ENCODE results near the gene RMI1.
A peak's percentile ranks its signal among the peaks of the same experiment; 100 is the strongest.

The RMI1 gene

GRCh38 chr9:83981126-83981871, 694 bp downstream of the RMI1 start:
- Mint-ChIP-seq H3K4me3 (peak overlapping the region; percentile 95), H3K27me3 (no peaks in the 10 kb centered on the region), H3K9me3 (no peaks in the 10 kb centered on the region), H3K27ac (peak overlapping the region; percentile 99), H3K4me1 (ENCODE audit: low read depth) (peaks cover 47% of the 10 kb centered on the region), H3K36me3 (ENCODE audit: low read depth) (peaks cover 46% of the 10 kb centered on the region)

- H3K4me3 Mint-ChIP-seq, result no peak overlapping the region
- H3K27me3 Mint-ChIP-seq, result no peaks in the 10 kb centered on the region
- H3K4me1 Mint-ChIP-seq (ENCODE audit: low read depth), result peaks cover 41% of the 10 kb centered on the region
- no peak overlapping the region for H3K27ac Mint-ChIP-seq
- no peaks in the 10 kb centered on the region for H3K9me3 Mint-ChIP-seq
- peaks cover 49% of the 10 kb centered on the region for H3K36me3 Mint-ChIP-seq (ENCODE audit: low read depth)
These were observed 5.6 kb downstream of the RMI1 start for GRCh38 chr9:83986195-83986594.

- H3K27me3 Mint-ChIP-seq, result no peaks in the 10 kb centered on the region
- H3K4me1 Mint-ChIP-seq (ENCODE audit: low read depth), result peaks cover 36% of the 10 kb centered on the region
- peak overlapping the region; percentile 23 for H3K4me3 Mint-ChIP-seq
- H3K36me3 Mint-ChIP-seq (ENCODE audit: low read depth), result peaks cover 49% of the 10 kb centered on the region
- H3K27ac Mint-ChIP-seq, result peak overlapping the region; percentile 52
- H3K9me3 Mint-ChIP-seq, result no peaks in the 10 kb centered on the region
These were observed 6.3 kb downstream of the RMI1 start for GRCh38 chr9:83986765-83987401.

DNA sequence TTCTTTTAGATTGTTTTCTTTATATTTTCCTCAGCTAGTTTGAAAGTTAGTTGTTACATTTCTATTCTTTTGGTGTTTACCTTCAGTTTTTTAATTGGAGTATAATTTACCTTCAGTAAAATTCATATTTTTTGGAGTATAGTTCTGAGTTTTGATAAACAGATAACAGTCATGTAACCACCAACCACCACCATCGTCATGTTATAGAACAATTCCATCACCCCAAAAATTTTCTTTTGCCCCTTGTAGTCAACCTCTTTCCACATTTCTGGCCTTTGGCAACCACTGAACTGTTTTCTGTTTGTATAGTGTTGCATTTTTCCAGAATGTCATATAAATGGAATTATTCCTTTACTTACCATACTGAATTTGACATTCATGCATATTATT, 6.8 kb downstream of the RMI1 start:
- H3K27ac Mint-ChIP-seq, result peak overlapping the region; percentile 52
- H3K9me3 Mint-ChIP-seq, result no peaks in the 10 kb centered on the region
- peaks cover 54% of the 10 kb centered on the region for H3K36me3 Mint-ChIP-seq (ENCODE audit: low read depth)
- peak overlapping the region; percentile 23 for H3K4me3 Mint-ChIP-seq
- peaks cover 33% of the 10 kb centered on the region for H3K4me1 Mint-ChIP-seq (ENCODE audit: low read depth)
- H3K27me3 Mint-ChIP-seq, result no peaks in the 10 kb centered on the region

GRCh38 chr9:83988411-83988810, 7.8 kb downstream of the RMI1 start:
- H3K9me3 Mint-ChIP-seq, result no peaks in the 10 kb centered on the region
- peaks cover 23% of the 10 kb centered on the region for H3K4me1 Mint-ChIP-seq (ENCODE audit: low read depth)
- no peak overlapping the region for H3K27ac Mint-ChIP-seq
- H3K36me3 Mint-ChIP-seq (ENCODE audit: low read depth), result peaks cover 54% of the 10 kb centered on the region
- no peaks in the 10 kb centered on the region for H3K27me3 Mint-ChIP-seq
- H3K4me3 Mint-ChIP-seq, result no peak overlapping the region

GRCh38 chr9:83991355-83991754, 10.8 kb downstream of the RMI1 start:
- peaks cover 13% of the 10 kb centered on the region for H3K4me1 Mint-ChIP-seq (ENCODE audit: low read depth)
- H3K36me3 Mint-ChIP-seq (ENCODE audit: low read depth), result peaks cover 59% of the 10 kb centered on the region
- no peaks in the 10 kb centered on the region for H3K27me3 Mint-ChIP-seq
- H3K4me3 Mint-ChIP-seq, result no peak overlapping the region
- no peak overlapping the region for H3K27ac Mint-ChIP-seq
- no peaks in the 10 kb centered on the region for H3K9me3 Mint-ChIP-seq

GRCh38 chr9:83992407-83992806, 11.8 kb downstream of the RMI1 start:
- Mint-ChIP-seq H3K36me3 (ENCODE audit: low read depth) (peaks cover 55% of the 10 kb centered on the region), H3K4me1 (ENCODE audit: low read depth) (peaks cover 3% of the 10 kb centered on the region), H3K27me3 (no peaks in the 10 kb centered on the region), H3K27ac (no peak overlapping the region), H3K4me3 (no peak overlapping the region), H3K9me3 (no peaks in the 10 kb centered on the region)

GRCh38 chr9:83992901-83993300, 12.3 kb downstream of the RMI1 start:
- Mint-ChIP-seq H3K4me3 (no peak overlapping the region), H3K36me3 (ENCODE audit: low read depth) (peaks cover 54% of the 10 kb centered on the region), H3K27me3 (no peaks in the 10 kb centered on the region), H3K9me3 (no peaks in the 10 kb centered on the region), H3K27ac (no peak overlapping the region), H3K4me1 (ENCODE audit: low read depth) (no peaks in the 10 kb centered on the region)

DNA sequence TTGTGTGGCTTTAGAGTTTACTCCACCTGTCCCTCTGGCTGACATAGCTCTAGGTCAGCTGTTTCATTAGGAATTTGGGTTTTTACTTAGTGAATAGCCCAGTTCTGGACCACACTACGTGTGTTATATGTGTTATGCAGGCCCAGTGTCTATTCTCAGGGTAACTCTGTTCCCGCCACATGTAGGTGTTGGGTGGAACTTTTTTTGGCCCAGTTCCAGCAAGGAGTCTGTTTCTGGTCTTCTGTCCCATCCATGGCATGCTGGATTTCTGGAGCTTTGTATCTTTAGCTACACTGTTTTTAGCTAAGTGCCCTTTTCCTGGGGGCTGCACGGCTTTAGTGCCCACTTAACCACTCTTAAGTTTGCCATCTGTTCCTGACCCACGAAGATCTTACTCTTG, 15.5 kb downstream of the RMI1 start:
- Mint-ChIP-seq H3K27ac (no peak overlapping the region), H3K36me3 (ENCODE audit: low read depth) (peaks cover 35% of the 10 kb centered on the region), H3K4me1 (ENCODE audit: low read depth) (no peaks in the 10 kb centered on the region), H3K4me3 (no peak overlapping the region), H3K9me3 (no peaks in the 10 kb centered on the region), H3K27me3 (no peaks in the 10 kb centered on the region)

- H3K36me3 Mint-ChIP-seq (ENCODE audit: low read depth), result peaks cover 40% of the 10 kb centered on the region
- no peaks in the 10 kb centered on the region for H3K27me3 Mint-ChIP-seq
- peaks cover 11% of the 10 kb centered on the region for H3K4me1 Mint-ChIP-seq (ENCODE audit: low read depth)
- no peak overlapping the region for H3K4me3 Mint-ChIP-seq
- H3K9me3 Mint-ChIP-seq, result no peaks in the 10 kb centered on the region
- H3K27ac Mint-ChIP-seq, result no peak overlapping the region
These were observed 18.7 kb downstream of the RMI1 start for GRCh38 chr9:83999141-83999918.

DNA sequence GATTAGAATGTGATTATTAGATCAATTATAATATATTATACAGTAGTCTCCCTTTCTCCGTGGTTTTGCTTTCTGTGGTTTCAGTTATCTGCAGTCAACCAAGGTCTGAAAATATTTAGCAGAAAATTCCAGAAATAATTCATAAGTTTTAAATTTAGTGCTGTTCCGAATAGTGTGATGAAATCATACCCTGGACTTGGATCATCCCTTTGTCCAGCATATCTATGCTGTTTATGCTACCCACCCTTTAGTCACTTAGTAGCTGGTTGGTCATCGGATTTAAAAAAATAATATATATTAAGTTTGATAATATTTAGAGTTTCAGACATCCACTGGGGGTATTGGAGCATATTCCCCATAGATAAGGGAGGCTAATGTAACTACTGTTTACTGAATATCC, 19.6 kb downstream of the RMI1 start:
- H3K36me3 Mint-ChIP-seq (ENCODE audit: low read depth), result peaks cover 47% of the 10 kb centered on the region
- H3K4me3 Mint-ChIP-seq, result no peak overlapping the region
- H3K4me1 Mint-ChIP-seq (ENCODE audit: low read depth), result peaks cover 11% of the 10 kb centered on the region
- H3K27me3 Mint-ChIP-seq, result no peaks in the 10 kb centered on the region
- H3K27ac Mint-ChIP-seq, result no peak overlapping the region
- no peaks in the 10 kb centered on the region for H3K9me3 Mint-ChIP-seq

DNA sequence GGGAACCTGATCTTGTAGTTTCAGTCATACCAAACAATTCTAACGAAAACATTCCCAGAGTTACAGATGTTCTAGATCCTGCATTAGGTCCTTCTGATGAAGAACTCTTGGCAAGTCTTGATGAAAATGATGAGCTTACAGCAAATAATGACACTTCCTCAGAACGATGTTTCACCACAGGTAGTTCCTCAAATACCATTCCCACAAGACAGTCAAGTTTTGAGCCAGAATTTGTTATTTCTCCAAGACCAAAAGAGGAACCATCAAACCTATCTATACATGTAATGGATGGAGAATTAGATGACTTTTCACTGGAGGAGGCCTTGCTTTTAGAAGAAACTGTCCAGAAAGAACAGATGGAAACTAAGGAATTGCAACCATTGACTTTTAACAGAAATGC, 21.0 kb downstream of the RMI1 start:
- peaks cover 41% of the 10 kb centered on the region for H3K36me3 Mint-ChIP-seq (ENCODE audit: low read depth)

DNA sequence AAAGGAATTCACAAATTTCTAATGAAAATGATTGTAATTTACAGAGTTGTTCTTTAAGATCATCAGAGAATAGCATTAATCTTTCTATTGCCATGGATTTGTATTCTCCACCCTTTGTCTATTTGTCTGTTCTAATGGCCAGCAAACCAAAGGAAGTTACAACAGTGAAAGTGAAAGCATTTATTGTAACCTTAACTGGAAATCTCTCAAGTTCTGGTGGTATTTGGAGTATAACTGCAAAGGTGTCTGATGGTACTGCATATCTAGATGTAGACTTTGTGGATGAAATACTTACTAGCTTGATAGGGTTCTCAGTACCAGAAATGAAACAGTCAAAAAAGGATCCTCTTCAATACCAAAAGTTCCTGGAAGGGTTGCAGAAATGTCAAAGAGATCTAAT, 21.7 kb downstream of the RMI1 start:
- Mint-ChIP-seq H3K27me3 (no peaks in the 10 kb centered on the region), H3K4me1 (ENCODE audit: low read depth) (peaks cover 11% of the 10 kb centered on the region), H3K9me3 (no peaks in the 10 kb centered on the region), H3K27ac (no peak overlapping the region), H3K4me3 (no peak overlapping the region), H3K36me3 (ENCODE audit: low read depth) (peaks cover 39% of the 10 kb centered on the region)

More for the DNA sequence above, 21.0 kb downstream of the RMI1 start:
- H3K9me3 Mint-ChIP-seq, result no peaks in the 10 kb centered on the region
- H3K4me3 Mint-ChIP-seq, result no peak overlapping the region
- H3K27me3 Mint-ChIP-seq, result no peaks in the 10 kb centered on the region
- peaks cover 11% of the 10 kb centered on the region for H3K4me1 Mint-ChIP-seq (ENCODE audit: low read depth)
- H3K27ac Mint-ChIP-seq, result no peak overlapping the region

DNA sequence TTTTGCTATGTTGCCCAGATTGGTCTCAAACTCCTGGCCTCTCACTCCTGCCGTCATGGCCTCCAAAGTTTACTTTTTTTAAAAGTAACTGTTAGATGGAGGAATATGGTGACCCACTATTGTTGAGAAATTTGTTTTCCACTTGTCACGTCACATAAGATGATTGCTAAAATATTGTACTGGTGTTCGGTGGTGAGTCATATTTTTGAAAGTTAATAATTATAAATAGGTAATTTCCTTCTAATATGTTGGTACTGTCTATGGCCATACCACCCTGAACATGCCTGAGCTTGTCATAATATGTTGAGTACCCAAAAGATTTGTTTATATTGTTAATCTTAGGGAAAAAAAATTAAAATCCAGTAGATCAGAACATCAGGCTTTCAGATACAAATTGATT, 22.6 kb downstream of the RMI1 start:
- Mint-ChIP-seq H3K4me3 (no peak overlapping the region), H3K27ac (no peak overlapping the region), H3K9me3 (no peaks in the 10 kb centered on the region), H3K27me3 (no peaks in the 10 kb centered on the region), H3K4me1 (ENCODE audit: low read depth) (peaks cover 11% of the 10 kb centered on the region), H3K36me3 (ENCODE audit: low read depth) (peaks cover 36% of the 10 kb centered on the region)

DNA sequence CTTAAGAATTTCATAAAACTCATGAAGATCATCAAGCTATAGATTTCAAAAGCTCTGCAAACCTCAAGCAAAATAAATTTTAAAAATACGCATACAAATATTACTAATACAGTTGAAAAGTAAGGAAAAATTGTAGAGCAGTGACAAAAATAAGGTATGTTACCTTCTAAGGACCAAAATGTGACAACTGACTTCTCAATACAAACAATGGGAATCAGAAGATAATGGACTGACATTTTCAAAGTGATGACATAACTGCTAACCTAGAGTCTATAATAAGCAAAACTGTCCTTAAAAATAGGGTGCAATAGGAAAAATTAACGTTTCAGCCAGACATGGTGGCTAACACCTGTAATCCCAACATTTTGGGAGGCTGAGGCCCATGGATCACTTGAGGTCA, 27.1 kb downstream of the RMI1 start:
- Mint-ChIP-seq H3K9me3 (no peaks in the 10 kb centered on the region), H3K4me1 (ENCODE audit: low read depth) (no peaks in the 10 kb centered on the region), H3K36me3 (ENCODE audit: low read depth) (peaks cover 18% of the 10 kb centered on the region), H3K4me3 (no peak overlapping the region), H3K27me3 (no peaks in the 10 kb centered on the region), H3K27ac (no peak overlapping the region)

Measured in stimulated activated naive CD8-positive, alpha-beta T cell treated with anti-CD3 and anti-CD28 coated beads, Interleukin-15, Interleukin-2, amounts not matched to agents 100 ng/mL and 50 ng/mL, for 24 hours (primary cell).